ENCODE data around the gene XYLT1. TPM values are rescaled to one million over a fixed set of nuclear protein-coding genes. Genes with fewer than 3 reads are reported as not detected.

The XYLT1 gene
- total RNA-seq, 1 experiment from 2014 or later: 14.5 TPM

- Mint-ChIP-seq H3K4me3 (no peak overlapping the region), H3K4me1 (peaks cover 12 to 17% of the 10 kb centered on the region in 2 experiments), H3K36me3 (ENCODE audit: insufficient read depth in 1 of 3, low read depth in 3 of 3) (peaks cover 0 to 7% (median 5%) of the 10 kb centered on the region in 3 experiments; a peak in 4 of 7 replicates), H3K27ac (peak overlapping the region in 1 of 3 experiments; percentile 16; a peak in 1 of 7 replicates), H3K27me3 (ENCODE audit: low read depth) (no peaks in the 10 kb centered on the region), H3K9me3 (peaks cover 2 to 3% of the 10 kb centered on the region in 2 experiments; a peak in 1 of 5 replicates)
- no CpG with 5 or more reads among the region's 4 CpGs for WGBS (ENCODE audit: extremely low coverage, insufficient read length, low lambda C conversion rate)
- Histone ChIP-seq H3K23me2 (ENCODE audit: insufficient read length, low read depth, low read length, poor library complexity, severe bottlenecking) (no peaks in the 10 kb centered on the region), H3K9ac (ENCODE audit: extremely low read depth, insufficient read length, low read length) (no peak overlapping the region), H2BK12ac (ENCODE audit: insufficient read length, low read depth, low read length) (no peak overlapping the region), H4K8ac (replicated peaks; ENCODE audit: insufficient read length, low read depth, low read length) (no peak overlapping the region), H2BK5ac (ENCODE audit: insufficient read length, low read length) (no peak overlapping the region), H2AFZ (ENCODE audit: low read length) (no peak overlapping the region), H2AK5ac (ENCODE audit: insufficient read length, low read length) (no peak overlapping the region), H3K14ac (ENCODE audit: insufficient read depth, low read length) (no peak overlapping the region), H3K79me1 (ENCODE audit: insufficient read depth, low read depth, low read length, poor library complexity, severe bottlenecking) (no peaks in the 10 kb centered on the region), H4K91ac (ENCODE audit: insufficient read length, low read depth, low read length) (no peak overlapping the region), H4K20me1 (ENCODE audit: control insufficient read depth, insufficient read depth, insufficient read length) (no peaks in the 10 kb centered on the region), H3K27ac (ENCODE audit: insufficient read length, low read depth, low read length) (no peak overlapping the region), H3K9me3 (ENCODE audit: control insufficient read depth, low read depth, low read length) (no peaks in the 10 kb centered on the region), H4K5ac (ENCODE audit: insufficient read length, low read depth, low read length) (no peak overlapping the region), H3K4me1 (ENCODE audit: insufficient read depth, low read length) (no peaks in the 10 kb centered on the region; the same call in 1 of the 2 replicates), H3K27me3 (ENCODE audit: insufficient read depth, low read length) (no peaks in the 10 kb centered on the region), H3K56ac (ENCODE audit: insufficient read length, low read depth, low read length) (no peak overlapping the region), H3K23ac (ENCODE audit: insufficient read length, low read depth, low read length) (no peak overlapping the region), H2BK120ac (ENCODE audit: low read depth, low read length, poor library complexity, severe bottlenecking) (no peak overlapping the region), H3K4me2 (ENCODE audit: insufficient read depth, insufficient read length, low read length) (no peak overlapping the region), H3K79me2 (ENCODE audit: insufficient read depth, low read length) (no peaks in the 10 kb centered on the region), H3K18ac (ENCODE audit: insufficient read length, low read depth, low read length) (no peak overlapping the region), H3K4ac (ENCODE audit: low read depth, low read length) (no peak overlapping the region), H3T11ph (ENCODE audit: low read length) (no peak overlapping the region), H2BK20ac (ENCODE audit: low read depth, low read length, poor library complexity, severe bottlenecking) (no peak overlapping the region), H2BK15ac (ENCODE audit: low read depth, low read length) (no peak overlapping the region)
- TF ChIP-seq CTCF (conservative IDR thresholded peaks at IDR 0.05): peak; percentile 93
- DNase-seq: peak; percentile 70
These were observed 259.0 kb downstream of the XYLT1 start for GRCh38 chr16:17211797-17212196.

Measured in H9 (cell line).